ENCODE results near the gene CELF2. TPM values are rescaled to one million over a fixed set of nuclear protein-coding genes. Genes with fewer than 3 reads are reported as not detected.

CELF2 gene
- total RNA-seq, 1 donor from 2014 or later: 14.4 TPM

DNA sequence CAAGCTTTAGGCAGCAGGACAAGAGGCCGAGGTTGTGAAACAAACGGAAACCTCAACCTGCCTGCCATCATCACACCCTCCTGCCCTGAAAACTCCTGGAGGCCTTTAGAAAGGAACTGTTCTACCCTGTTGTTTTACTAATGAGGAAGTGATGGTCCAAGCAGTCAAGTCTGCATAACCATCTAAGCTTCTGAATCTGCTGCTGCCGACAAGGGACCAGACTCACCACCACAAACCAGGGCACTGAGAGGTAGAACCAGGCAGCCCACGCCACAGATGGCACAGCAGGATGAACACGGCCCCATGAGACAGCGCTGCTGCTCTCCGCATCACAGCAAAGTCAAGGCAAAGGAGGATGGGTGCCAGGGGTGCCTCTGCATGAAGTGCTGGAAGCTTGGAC is 209.4 kb downstream of the CELF2 start:
- Mint-ChIP-seq H3K27ac (no peak overlapping the region), H3K36me3 (no peaks in the 10 kb centered on the region), H3K27me3 (peaks cover 14% of the 10 kb centered on the region), H3K9me3 (no peaks in the 10 kb centered on the region), H3K4me3 (no peak overlapping the region), H3K4me1 (ENCODE audit: unreplicated experiment) (peaks cover 5% of the 10 kb centered on the region)
- TF ChIP-seq, protein P1, sequence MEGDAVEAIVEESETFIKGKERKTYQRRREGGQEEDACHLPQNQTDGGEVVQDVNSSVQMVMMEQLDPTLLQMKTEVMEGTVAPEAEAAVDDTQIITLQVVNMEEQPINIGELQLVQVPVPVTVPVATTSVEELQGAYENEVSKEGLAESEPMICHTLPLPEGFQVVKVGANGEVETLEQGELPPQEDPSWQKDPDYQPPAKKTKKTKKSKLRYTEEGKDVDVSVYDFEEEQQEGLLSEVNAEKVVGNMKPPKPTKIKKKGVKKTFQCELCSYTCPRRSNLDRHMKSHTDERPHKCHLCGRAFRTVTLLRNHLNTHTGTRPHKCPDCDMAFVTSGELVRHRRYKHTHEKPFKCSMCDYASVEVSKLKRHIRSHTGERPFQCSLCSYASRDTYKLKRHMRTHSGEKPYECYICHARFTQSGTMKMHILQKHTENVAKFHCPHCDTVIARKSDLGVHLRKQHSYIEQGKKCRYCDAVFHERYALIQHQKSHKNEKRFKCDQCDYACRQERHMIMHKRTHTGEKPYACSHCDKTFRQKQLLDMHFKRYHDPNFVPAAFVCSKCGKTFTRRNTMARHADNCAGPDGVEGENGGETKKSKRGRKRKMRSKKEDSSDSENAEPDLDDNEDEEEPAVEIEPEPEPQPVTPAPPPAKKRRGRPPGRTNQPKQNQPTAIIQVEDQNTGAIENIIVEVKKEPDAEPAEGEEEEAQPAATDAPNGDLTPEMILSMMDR (conservative IDR thresholded peaks at IDR 0.05): no peak
- DNase-seq (ENCODE audit: extremely low spot score, unreplicated experiment): no peak

- TF ChIP-seq, protein P1 (conservative IDR thresholded peaks at IDR 0.05): no peak
- Mint-ChIP-seq H3K4me3 (no peak overlapping the region), H3K27me3 (peaks cover 19% of the 10 kb centered on the region), H3K36me3 (no peaks in the 10 kb centered on the region), H3K9me3 (no peaks in the 10 kb centered on the region), H3K27ac (no peak overlapping the region), H3K4me1 (ENCODE audit: unreplicated experiment) (peaks cover 5% of the 10 kb centered on the region)
- no peak for DNase-seq (ENCODE audit: extremely low spot score, unreplicated experiment)
Observed at GRCh38 chr10:11229893-11230292, 212.2 kb downstream of the CELF2 start.

- H3K27me3 Mint-ChIP-seq: peaks cover 23% of the 10 kb centered on the region
- H3K4me3 Mint-ChIP-seq: no peak overlapping the region
- no peaks in the 10 kb centered on the region for H3K9me3 Mint-ChIP-seq
- H3K27ac Mint-ChIP-seq: no peak overlapping the region
- no peak for DNase-seq (ENCODE audit: extremely low spot score, unreplicated experiment)
- peaks cover 5% of the 10 kb centered on the region for H3K4me1 Mint-ChIP-seq (ENCODE audit: unreplicated experiment)
- TF ChIP-seq, protein P1 (conservative IDR thresholded peaks at IDR 0.05): no peak
- H3K36me3 Mint-ChIP-seq: no peaks in the 10 kb centered on the region
Observed at GRCh38 chr10:11230498-11231167, 213.0 kb downstream of the CELF2 start.

GRCh38 chr10:11231285-11231684 is 213.6 kb downstream of the CELF2 start:
- peaks cover 23% of the 10 kb centered on the region for H3K27me3 Mint-ChIP-seq
- no peak overlapping the region for H3K4me3 Mint-ChIP-seq
- TF ChIP-seq, protein P1 (conservative IDR thresholded peaks at IDR 0.05): no peak

DNA sequence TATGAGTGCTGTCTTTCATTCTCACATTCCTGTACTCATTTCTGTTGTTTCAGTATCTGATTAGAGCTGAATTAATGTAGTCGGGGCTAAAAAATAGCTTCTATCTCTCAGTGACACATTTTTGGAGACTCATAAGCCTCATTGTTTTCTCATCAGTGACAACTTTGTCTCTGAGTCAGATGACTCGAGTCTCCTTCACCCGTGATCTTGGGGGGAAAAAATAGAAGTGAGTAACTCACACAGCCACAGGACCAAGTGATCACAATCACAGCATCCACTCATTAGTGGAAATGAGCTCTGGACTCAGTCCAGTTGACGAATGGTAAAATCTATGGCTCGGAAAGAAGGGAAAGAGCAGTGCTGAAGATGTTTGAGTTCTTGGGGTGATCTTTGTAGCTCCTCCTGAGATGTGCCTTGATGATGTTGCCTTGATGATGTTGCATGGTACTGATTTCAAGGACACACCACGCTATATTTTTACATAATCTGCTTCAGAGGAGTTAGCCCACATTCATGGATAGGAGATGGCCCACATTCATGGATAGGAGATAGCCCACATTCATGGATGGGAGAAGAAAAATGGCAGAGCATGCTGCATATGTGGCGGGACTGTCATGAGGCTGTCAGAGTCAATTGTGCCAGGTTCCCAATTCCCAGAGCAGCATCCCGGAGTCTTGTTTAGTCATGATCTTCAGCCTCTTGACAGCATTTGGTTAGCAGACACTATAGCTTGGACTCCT is 214.7 kb downstream of the CELF2 start:
- H3K9me3 Mint-ChIP-seq: no peaks in the 10 kb centered on the region
- peaks cover 31% of the 10 kb centered on the region for H3K27me3 Mint-ChIP-seq
- no peaks in the 10 kb centered on the region for H3K36me3 Mint-ChIP-seq
- peaks cover 5% of the 10 kb centered on the region for H3K4me1 Mint-ChIP-seq (ENCODE audit: unreplicated experiment)
- H3K4me3 Mint-ChIP-seq: no peak overlapping the region
- TF ChIP-seq, protein P1 (conservative IDR thresholded peaks at IDR 0.05): no peak
- DNase-seq (ENCODE audit: extremely low spot score, unreplicated experiment): no peak
- H3K27ac Mint-ChIP-seq: no peak overlapping the region

More at GRCh38 chr10:11231285-11231684, 213.6 kb downstream of the CELF2 start:
- no peaks in the 10 kb centered on the region for H3K9me3 Mint-ChIP-seq
- no peaks in the 10 kb centered on the region for H3K36me3 Mint-ChIP-seq
- DNase-seq (ENCODE audit: extremely low spot score, unreplicated experiment): no peak
- no peak overlapping the region for H3K27ac Mint-ChIP-seq
- H3K4me1 Mint-ChIP-seq (ENCODE audit: unreplicated experiment): peaks cover 5% of the 10 kb centered on the region

Measured in type B pancreatic cell (in vitro differentiated cells).